NCI-H460 (cell line): ENCODE measurements around the gene CTLA4. TPM values are rescaled to one million over a fixed set of nuclear protein-coding genes. Genes with fewer than 3 reads are reported as not detected.
"Not testable (repeated sequence)": the region's sequence is repeated elsewhere in the genome, so short reads cannot be mapped to it uniquely, and the experiment has no call there.

Experiments used
- DNase-seq: peaks from one replicate; pipeline ENCODE4 v3.0.0-alpha.2; 2016; ENCODE audit warnings: low read depth; ENCODE audit errors: extremely low read depth
- total RNA-seq: library from RNA; depleted of rRNA; stranded (reverse); fragments of >200 nt; shearing (Covaris generic); gene quantifications from 2 replicates; pipeline ENCODE4 v1.2.3, GENCODE V29; 2014

The CTLA4 gene
- total RNA-seq, 1 experiment from 2014 or later = not detected

DNA sequence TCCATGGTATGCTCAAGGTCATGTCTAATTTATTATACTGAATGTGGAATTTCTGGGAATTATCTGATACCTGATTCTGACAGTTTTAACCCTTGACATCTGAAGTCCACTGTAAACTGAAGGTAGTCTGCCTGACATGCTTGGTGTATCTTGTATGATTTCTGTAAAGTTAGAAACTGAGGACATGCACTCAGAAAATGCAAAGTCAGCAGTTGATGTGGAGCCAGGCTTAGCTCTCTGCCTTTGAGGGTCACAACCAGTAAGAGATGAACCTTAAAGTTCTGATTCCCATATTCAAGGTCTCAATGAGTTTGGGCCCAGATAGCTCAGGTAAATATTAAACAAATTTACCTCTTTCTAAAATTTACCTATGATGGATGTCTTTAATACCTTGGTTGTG lies 12.3 kb upstream of the CTLA4 start:
- no peak for DNase-seq

DNA sequence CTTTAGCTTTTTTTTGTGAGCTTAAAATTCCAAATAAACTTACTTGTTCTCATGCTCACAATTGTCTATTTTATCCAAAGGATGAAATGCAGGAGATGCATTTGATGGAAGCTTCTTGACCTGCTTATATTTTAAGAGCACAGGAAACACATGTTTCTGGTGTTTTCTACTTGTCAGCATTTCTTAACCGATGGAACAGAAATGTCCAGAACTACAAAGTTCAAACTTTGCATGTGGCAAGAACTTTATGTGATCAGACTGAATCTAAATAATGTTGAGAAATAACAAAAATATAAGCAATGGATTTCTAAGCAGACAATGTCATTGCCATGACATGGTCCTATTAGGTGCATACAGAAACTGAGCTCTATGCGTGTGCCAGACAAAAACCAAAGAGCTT lies 9.9 kb upstream of the CTLA4 start:
- DNase-seq = no peak

- no peak for DNase-seq
These were observed 9.4 kb upstream of the CTLA4 start for GRCh38 chr2:203858176-203858575.

- no peak for DNase-seq
These were observed 8.4 kb upstream of the CTLA4 start for GRCh38 chr2:203859030-203859789.

DNA sequence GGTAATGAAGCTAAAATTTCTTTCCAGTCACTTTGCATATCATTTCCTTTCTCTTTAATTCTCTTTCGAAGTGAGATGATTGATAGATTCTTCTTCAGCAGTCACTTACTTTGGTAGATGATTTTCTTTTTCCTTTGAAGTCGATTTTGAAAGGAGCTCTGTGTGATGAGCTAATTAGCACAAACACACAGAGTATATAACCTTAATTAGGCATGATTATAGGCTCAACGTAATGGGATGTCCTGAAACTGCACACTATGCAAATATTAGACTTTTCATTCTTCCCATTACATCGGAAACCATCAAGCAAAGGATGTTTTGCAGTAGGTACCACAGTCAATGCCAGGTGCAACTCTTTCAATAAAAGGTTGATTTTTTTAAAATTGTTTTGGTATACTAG lies 6.4 kb upstream of the CTLA4 start:
- DNase-seq = no peak

DNA sequence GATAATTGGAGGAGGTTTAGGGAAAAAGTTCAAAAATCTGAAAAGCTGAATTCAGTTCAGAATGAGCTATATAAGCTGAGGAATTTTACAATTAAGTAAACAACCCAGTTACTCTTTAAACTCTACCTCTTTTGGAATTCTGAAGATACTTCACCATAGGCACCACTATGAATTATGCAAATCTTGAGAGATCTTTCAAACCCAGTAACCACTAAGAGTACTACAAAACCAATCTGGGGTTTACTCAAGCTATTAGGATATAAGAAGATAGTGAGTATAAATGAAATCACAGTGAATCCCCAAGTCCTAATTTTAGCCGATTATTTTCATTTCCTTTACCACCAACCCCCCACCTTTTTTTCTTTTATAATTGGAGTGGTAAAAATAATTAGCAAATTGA lies 6.0 kb upstream of the CTLA4 start:
- DNase-seq = no peak

GRCh38 chr2:203869223-203870042 lies 1.9 kb downstream of the CTLA4 start:
- DNase-seq = no peak

GRCh38 chr2:203870481-203870880 lies 2.9 kb downstream of the CTLA4 start:
- no peak for DNase-seq

DNA sequence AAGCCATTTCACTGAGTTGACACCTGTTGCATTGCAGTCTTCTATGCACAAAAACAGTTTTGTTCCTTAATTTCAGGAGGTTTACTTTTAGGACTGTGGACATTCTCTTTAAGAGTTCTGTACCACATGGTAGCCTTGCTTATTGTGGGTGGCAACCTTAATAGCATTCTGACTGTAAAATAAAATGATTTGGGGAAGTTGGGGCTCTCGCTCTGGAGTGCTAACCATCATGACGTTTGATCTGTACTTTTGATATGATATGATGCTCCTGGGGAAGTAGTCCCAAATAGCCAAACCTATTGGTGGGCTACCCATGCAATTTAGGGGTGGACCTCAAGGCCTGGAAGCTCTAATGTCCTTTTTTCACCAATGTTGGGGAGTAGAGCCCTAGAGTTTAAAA lies 3.4 kb downstream of the CTLA4 start:
- no peak for DNase-seq

DNA sequence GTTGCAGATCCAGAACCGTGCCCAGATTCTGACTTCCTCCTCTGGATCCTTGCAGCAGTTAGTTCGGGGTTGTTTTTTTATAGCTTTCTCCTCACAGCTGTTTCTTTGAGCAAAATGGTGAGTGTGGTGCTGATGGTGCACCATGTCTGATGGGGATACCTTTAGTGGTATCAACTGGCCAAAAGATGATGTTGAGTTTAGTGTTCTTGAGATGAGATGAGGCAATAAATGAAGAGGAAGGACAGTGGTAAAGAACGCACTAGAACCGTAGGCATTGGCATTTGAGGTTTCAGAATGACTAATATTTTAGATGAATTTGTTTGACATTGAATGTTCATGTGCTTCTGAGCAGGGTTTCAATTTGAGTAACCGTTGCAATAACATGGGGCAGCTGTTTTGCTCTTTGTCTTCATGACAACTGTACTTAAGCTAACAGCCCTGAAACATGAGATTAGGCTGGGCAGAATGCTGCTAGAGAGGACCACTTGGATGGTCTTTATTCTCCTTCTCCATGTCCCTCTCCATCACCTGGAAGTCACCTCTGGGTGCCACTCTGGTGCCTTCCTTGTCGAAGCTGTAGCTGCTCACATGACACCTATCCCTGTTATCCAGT lies 3.9 kb downstream of the CTLA4 start:
- no peak for DNase-seq

- no peak for DNase-seq
These were observed 5.9 kb downstream of the CTLA4 start for GRCh38 chr2:203873461-203873860.

DNA sequence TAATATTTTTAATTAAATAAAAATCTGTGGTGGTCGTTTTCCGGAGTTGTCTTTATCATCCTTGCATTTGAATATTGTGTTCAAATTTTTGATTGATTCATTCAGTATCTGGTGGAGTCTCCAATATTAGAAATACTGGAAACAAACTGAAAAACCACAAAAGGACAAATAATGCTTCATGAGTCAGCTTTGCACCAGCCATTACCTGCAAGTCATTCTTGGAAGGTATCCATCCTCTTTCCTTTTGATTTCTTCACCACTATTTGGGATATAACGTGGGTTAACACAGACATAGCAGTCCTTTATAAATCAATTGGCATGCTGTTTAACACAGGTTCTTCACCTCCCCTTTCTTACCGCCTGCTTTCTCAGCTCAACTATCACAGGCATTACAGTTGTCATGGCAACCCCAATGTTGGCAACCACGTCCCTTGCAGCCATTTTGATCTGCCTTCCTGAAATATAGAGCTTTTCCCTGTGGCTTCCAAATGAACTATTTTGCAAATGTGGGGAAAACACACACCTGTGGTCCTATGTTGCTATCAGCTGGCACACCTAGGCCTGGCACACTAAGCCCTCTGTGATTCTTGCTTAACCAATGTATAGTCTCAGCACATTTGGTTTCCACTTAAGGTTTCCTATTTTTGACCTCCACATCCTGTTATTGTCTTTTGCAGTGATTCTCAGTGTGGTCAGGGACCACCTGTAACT lies 6.5 kb downstream of the CTLA4 start:
- no peak for DNase-seq

DNA sequence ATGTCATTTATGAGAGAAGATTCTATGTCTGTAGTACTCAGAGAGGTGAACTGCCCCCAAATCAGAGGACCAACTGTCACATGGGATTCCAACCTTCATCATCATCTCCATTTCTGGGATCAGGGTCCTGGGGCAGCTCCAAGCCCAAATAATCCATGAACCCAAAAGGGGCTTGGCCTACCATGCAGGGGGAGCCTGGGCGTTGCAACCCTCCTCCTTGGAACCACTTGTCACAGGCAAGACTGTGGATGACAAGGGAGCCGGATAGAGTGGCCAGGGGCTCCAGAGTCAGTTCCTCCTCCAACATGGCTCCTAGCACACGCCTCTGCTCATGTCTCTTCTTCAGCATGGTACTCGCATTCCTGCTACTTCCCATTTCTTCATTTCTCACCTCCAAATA lies 7.9 kb downstream of the CTLA4 start:
- no peak for DNase-seq

DNA sequence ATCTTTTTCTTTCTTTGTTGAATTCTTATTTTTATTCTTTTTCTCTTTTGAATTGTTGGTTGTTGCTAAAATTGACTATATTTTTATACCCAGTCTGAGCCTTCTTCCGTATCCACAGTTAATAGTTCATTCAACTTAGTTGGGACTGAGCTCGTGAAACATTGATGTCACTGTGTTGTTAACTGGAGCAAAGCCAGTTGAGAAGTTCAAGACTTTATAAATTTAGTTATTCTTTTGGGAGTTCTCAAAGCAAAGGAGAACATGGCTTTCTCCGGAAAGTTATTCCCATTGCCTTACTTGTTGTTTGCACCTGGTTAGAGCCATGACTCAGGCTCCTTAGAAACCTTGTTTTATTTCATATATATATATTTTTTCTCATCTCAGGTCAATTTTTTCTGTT lies 8.8 kb downstream of the CTLA4 start:
- no peak for DNase-seq

DNA sequence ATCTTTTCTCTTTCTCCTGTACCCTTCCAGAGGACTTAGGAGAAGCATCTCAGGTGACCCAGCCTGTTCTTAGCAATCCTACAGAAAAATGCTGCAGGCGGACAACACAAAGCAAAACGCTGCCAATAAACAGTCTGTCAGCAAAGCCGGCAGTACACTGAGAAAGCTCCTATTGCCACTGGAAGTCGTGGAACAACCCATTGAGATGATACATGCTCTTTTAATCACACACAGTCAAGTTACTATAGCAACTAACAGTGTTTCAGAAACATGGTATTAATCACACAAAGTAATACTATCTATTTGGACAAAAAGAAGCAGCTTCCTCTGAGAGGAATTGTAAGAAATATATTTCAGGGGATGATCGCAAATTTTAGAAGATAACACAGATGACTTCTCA lies 10.5 kb downstream of the CTLA4 start:
- no peak for DNase-seq

DNA sequence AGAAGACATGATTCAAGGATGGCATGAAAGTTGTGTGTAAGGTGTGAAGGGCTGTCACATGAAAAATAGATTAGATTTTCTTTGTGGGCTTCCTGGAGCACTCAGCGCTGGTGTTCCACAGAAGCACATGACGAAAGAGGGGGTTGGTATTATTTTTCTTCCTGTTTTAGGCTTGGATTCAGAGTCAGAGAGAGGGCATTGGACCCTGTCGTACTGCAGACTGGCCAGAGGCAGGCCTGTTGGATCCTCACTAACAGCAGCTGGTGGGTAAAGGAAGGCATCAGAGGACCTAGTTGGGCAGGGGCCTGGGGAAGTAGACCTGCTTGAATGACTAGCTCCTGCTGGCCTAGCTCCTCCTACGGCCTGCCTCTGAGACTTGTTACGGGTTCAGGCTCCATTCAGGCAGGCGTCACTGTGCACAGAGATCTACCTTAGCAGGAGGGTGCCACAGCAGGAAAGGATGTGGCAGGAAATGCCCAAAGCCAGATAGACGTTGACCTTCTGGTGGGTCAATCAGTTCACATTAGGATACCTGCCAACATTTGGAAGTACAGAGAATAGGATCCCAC lies 13.1 kb downstream of the CTLA4 start:
- DNase-seq = no peak

- DNase-seq = not testable (repeated sequence)
These were observed 13.6 kb downstream of the CTLA4 start for GRCh38 chr2:203881185-203881584.

- no peak for DNase-seq
These were observed 15.0 kb downstream of the CTLA4 start for GRCh38 chr2:203882551-203882950.

GRCh38 chr2:203886661-203887151 lies 19.1 kb downstream of the CTLA4 start:
- DNase-seq = no peak

DNA sequence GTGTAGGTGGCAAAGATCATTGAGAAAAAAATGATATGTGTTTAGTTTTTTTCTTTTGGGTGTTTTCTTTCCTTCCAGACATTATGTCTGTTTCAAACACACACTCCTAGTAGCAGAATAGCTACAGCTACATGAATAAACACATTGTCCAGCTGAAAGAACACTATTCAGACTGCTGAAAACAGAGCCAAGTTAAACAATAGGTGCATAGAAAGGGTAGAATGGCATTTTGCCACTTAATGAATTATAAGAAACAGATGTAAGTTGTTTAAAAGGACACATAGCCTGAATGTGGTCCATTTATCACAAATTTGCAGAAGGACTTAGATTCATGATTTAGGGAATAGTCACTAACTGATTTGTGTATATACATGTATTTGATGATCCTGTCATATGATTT lies 20.1 kb downstream of the CTLA4 start:
- no peak for DNase-seq

DNA sequence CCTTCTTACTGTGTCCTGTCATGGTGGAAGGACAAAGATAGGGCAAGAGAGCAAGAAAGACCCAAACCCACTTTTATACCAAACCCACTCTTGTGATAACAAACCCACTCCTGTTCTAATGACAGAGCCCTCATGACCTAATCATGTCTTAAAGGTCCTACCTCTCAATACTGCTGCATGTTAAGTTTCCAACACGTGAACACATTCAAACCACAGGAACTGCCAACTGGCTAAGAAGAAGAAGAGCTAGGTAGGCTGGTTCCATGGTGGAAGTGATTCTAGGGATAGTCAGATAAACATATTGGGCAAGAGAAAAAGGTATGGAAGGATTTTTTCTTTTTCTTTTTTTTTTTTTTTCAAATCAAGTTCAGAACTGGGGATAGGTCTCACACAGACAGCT lies 22.0 kb downstream of the CTLA4 start:
- DNase-seq = no peak
